HCT116 (cell line): Measurements from ENCODE around the gene TYK2.

Source experiments
- EZH2 ChIP-seq: fragments of 200-600 bp; sonication (generic); IDR thresholded peaks from 2 replicates; pipeline ENCODE4 v1.6.1; 2017; ENCODE audit warnings: antibody characterized with exemption, mixed run types
- FOSL1 ChIP-seq: IDR thresholded peaks from 2 replicates; pipeline ENCODE4 v1.6.1; 2012; ENCODE audit warnings: low read depth
- ZNF274 ChIP-seq: fragments of 200-500 bp; sonication (Bioruptor generic); IDR thresholded peaks from 2 replicates; pipeline ENCODE4 v1.6.1; 2014; ENCODE audit warnings: mild to moderate bottlenecking, low read depth, low read length, inconsistent platforms

DNA sequence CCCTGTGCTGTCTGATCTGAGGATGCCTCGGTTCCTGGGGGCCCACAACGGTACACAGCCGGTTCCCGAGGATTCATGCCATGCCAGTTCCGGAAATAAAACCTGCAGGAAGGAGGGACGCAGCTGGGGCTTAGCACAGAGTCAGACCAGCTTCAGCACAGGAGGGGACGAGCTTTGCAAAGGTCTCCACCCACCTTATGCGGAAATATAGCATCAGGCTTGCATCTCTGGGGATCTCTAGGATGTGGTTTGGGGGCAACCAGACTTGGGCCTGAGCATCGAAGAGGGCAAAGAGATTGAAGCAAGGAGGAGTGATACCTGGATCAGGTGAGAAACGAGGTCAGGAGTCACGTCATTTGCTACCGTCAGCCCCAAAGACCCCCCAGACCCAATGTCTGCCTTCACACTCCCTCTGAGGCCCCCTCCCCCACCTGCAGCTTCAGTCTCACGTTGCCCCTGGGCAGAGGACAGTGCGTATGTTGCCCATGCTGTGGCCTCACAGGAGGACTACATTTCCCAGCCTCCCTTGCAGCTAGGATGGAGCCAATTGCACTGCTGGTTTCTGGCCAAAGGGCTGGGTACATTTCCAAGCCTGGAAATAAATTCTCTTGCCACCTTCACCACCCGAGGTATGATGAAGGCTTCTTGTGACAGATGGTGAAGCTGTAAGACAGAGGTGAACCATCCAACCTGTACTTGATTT lies 12.1 kb downstream of the TYK2 start:
- TF ChIP-seq FOSL1 (no peak), EZH2 (no peak), ZNF274 (no peak)
